Germinal center (tissue), 1 donor: ENCODE results near the gene RAB6B.

Source experiments
- DNase-seq: peaks from one replicate; pipeline ENCODE4 v3.0.0; 2012; ENCODE audit warnings: mixed read lengths, low spot score

Gene RAB6B

DNA sequence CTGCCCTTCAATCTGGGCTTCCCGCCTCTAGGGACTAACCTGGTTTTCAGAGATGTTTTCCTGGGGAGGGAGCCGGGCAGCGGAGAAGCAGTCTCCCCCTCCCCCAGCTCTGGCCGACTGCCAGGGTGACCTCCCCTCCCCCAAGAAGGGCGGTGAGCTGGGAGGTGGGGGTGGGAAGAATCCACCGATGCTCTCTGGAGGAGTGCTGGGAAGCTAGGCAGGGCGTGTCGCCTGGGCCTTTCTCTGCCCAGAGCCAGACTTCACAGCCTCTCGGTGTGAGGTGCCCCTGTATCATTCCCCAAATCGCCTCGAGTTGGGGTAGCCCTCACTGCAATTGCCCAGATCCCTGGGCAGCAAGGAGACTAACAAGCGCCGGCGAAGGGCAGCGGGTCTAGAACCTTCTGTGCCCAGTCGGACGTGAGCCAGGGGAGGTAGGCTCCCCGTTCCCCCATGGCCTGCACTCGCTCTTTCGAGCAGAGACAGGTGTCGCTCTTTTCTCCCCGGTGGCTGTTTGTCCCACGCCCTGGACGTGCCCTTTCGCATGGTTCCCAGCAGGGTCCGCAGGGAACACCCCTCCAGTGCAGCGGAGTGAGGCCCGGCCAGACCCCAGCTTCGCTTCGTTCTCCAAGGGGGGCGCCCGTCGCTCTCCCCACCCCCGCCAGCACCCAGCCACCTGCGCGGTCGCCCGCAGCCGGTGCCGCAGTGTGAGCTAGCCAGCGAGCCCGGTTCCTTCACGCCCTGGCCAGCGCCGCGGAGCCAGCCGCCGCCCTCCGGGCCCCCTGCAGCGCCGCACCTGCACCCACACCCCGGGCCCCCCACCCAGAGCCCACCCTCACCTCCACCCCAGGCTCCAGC lies 1.1 kb downstream of the RAB6B start:
- no peak for DNase-seq

DNA sequence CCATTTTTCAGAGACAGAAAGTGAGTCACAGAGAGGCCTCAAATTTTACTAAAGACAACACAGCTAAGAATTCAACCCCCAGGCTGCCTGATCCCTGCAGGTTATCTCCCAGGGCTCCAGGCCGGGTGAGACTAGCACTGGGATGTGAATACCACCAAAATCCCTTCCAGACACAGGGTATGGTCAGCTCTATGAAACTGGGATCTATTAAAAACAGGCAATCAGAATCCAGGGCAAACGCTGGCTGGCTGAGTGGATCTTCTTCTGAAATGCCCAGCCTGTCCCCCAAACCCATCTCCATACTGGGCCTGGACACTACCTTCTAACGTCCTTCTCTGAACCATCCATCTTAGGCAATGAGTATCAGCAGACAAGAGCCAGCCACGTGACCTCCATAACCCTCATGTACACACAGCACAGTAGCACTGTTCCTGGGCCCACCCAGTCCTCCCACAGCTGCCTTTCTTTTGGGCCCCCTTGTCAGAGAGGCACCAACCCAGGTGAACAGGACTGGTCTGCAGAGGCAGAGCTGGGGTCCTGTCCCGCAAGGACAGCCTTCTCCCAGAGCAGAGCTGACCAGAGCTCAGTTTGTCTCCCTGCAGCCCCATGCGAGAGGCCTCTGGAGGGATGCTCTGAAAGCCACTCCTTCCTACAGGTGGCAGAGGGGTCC lies 1.9 kb downstream of the RAB6B start:
- no peak for DNase-seq

DNA sequence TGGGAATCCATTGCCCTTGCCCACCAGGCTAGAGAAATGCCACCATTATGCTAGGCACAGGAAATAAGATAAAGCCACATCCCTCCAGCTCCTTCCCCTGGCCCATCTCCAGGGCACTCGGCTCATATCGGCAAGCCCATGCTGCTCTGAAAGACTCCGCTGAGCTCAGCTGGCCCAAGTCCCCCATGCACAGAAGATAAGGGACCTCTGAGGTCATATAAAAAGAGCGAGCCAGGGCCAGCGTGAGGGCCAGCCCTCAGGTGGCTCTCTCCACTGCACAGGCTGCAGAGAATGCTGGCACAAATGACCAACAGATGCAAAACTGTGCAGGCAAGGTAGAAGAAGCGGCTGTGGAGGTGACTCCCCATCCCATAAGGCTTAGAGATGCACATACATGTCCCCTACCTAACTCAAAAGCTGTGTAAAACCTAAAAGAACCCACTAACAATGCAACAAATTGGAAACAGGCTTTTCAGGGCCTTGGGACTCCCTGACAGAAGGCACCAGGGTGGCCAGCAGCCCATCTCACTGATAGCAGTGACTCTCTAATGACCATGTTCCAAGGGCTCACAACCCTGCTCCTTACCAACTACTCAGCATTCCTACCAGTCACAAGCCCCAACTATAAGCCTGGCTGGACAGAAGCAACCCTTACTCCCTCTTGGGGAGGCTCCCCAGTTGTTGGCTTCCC lies 3.0 kb downstream of the RAB6B start:
- DNase-seq = no peak

DNA sequence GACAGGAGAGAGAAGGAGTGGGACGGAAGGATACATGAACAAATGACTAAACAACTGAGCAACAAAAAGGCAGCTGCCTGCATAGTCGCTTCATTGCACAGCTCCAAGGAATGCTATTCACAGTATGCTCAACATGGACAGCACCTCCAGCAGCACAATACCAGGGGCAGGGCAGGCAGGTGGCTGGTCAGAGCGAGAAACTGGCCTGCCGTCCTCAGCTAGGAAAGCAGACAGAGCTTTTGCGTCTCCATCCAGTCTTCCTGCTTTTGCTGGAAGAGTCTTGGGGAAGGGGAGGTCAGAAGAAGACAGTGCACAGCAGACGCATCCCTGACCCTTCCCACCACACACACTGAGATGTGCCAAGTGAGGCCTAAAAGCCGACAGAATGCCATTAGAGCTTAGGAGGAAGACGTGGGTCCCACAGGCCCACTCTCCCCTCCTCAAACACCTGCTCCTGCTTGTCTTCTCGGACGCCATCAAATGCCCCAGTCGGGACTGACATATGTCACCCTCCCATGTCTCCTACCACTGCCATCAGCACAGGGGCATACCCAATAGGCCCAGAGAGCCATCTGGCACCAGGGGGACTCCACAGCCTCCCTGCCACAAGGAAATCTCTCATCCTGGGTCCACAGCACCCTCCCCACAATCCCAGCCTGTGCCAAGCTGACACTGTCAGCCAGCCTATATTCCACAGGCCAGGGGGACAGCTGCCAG lies 3.9 kb downstream of the RAB6B start:
- no peak for DNase-seq

DNA sequence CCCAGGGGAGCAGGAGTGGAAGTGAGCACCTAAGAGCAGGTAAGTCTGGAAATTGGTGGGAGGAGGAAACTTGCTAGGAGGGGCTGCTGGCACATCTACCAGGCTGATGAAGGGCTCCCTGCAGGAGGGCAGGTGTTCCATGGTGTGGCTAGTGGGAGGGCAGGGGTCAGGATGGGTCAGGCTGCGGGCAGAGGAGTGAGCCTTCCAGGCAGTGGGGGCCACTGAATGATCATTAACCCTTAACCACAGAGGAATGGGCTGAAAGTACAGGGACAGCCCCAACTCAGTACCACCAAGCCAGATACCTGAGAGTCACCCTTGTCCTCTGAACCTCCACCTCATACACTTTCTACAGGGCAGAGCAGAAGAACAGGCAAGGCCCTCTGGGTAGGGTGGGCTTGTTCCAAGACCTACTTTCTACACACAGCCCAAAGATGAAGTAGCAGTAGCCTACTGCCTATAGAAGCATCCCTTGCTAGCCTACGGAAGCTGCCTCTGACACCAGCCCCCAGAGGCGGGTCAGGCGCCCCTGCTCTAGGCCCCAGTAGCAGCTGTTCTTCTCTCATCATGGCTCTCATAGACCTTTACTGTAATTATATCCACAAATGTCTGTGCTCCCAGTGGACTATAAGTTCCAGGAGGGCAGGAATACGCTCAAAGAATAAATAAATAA lies 4.6 kb downstream of the RAB6B start:
- DNase-seq = no peak

DNA sequence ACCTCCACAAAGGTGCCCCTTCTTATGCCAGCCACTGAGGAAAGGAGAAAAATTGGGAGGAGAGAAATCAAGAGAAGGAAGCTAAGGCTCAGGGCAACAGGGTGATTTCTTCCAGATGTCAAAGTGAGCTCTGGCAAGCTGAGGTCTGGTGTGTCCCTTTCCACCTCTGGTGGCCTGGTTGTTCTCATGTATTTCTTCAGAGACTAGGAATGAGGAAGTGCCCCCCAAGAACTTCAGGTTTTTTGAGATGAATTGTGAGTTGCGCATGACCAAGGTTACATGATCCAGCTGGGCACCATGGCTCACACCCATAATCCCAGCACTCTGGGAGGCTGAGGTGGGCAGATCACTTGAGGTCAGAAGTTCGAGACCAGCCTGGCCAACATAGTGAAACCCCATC lies 5.6 kb downstream of the RAB6B start:
- no peak for DNase-seq

DNA sequence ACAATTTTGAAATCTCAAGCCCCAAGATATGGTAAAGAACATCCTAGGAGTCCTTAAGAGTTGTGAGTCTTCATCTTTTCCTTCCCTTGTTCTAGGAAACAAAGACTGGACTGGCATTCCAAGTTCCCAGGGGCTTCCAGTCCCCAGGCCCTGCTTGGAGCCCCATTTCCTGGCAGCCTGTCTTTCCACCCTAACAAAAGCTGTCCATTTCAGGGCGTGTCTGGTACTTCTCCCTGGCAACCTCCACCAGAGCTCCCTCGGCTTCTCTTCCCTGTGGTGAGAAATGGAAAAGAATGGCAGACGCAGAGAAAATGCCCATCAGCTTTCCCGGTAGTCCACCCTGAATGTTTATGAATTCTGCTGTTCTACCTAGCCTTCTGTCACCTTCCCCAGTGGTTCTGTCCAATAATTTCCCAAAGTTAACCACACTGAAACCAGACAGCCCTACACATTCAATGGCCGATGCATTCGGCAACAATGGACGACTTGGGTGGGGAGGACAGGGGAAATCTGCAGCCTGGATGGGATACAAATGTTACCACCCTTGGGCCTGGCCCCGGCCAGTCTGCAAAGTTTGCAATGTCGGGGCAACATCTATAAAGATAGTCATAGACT lies 6.8 kb downstream of the RAB6B start:
- no peak for DNase-seq

DNA sequence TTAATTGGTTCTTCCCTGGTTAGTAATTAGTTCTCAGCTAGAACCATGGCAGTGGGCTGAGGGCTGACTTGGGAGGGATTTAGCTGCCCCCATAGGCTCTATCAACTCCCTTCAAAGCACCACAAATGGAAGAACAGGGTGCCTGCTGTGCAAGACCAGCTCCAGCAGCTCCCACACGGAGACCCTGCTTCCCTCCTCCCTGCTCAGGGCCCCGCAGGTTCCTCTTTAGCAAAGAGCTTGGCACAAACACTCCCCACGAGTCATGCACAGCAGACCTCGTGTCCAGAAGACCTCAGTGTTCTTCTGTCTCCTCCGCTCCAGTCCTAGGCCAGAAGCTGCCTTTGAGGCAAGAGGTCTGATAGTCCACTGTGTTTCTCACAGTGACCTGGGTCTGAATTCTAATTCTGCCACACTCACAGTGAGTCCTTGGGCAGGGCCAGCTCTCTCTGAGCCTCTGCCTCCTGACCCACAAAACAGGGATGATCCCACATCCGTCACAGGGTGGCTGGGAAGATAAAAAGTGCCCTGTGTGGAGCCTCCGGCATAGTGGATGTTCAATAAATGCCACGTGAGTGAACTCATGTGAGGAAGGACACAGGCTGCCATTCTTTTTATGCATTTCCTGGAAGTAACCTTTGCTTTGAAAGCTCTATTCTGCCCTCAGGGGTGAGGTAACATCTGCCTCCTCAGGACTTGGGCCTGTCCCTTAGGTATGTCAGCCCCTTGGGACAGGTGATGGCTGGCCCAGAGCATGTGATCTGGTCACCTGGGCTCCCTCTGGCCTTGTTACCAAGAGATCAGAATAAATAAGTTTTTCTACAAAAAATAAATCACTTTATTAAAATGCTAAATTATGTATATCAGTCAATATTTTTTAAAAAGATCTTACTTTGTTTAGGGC lies 7.6 kb downstream of the RAB6B start:
- DNase-seq = no peak

DNA sequence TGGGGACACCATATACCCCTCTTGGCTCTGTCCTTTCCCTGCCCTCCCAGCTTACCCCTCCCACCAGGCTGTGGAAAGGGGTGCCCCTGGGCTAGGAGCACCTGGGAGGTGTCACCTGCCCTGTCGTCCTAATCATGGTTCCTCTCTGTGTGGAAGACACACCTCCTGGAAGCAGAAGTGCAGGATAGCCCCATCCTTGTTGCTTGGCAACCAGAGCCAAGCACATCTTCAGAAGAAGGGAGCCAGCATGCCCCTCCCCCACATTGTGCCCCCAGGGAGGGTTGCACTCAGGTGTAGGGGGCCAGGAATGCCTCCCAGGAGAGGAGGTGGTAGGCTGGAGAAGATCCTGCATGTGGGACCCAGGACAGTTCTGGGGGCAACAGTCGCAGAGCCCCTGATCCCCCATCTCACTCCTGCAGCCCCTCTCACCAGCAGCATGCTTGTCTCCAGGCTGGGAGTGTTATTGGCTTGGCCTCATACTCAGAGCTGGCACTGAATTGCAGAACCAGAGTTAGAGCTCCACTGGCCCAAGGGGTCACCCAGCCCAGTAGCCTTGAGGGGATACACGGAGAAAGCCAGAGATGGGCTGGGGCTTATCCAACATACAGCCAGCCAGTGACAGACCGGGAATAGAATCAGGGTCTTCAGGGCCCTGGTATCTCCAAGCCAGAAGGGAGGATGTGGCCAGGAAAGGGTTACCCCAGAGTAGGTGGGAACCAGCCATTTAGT lies 8.4 kb downstream of the RAB6B start:
- DNase-seq = no peak

DNA sequence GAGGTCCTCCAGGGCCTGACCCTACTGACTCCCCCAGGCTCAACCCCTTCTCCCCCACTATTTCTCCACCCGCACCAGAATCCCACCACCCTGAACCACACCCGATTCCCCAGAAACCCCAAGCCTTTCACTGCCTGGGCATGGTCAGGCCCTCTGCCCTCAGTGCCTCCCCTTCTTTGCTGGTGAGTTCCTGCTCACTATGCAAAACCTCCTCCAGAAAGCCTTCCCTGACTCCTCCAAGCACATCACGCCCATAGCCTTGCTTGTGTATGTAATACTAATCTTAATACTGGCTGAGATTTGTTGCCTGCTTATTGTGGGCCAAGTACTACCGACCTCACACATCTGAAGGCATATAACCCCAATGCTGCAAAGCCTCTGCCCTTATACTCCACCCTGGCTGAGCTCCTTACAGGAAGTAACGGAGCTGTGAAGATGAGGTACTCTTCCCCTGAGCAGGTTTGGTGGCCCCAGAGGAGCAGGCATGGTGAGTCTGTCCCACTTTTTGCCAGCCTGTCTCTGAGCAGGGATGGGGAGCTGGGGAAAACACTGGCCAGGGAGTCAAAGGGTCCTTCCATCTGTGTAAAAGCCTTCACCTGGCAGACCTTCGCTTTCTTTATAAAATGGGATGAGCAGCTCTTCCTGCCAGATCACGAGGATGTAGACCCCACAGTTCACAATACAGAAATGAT lies 9.5 kb downstream of the RAB6B start:
- no peak for DNase-seq

DNA sequence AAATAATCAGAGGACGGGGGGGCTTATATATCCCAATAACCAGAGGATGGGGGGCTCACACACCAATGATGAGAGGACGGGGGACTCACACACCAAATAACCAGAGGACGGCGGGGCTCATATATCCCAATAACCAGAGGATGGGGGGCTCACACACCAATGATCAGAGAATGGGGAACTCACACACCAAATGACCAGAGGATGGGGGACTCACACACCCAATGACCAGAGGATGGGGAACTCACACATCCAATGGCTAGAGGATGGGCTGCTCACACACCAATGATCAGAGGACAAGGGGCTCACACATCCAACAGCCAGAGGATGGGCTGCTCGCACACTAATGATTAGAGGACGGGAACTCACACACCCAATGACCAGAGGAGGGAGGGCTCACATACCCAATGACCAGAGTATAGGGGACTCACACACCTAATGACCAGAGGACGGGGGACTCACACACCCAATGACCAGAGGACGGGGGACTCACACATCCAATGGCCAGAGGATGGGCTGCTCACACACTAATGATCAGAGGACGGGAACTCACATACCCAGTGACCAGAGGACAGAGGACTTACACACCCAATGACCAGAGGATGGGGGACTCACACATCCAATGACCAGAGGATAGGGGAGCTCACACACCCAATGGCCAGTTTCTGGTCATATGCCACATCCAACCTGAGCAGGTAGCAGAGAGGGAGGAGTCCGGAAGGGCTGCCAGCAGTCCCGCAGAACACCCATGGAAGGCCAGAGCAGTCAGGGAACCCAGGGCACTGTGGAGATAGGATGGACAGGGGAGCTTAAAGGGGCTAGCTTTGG lies 10.6 kb downstream of the RAB6B start:
- no peak for DNase-seq

DNA sequence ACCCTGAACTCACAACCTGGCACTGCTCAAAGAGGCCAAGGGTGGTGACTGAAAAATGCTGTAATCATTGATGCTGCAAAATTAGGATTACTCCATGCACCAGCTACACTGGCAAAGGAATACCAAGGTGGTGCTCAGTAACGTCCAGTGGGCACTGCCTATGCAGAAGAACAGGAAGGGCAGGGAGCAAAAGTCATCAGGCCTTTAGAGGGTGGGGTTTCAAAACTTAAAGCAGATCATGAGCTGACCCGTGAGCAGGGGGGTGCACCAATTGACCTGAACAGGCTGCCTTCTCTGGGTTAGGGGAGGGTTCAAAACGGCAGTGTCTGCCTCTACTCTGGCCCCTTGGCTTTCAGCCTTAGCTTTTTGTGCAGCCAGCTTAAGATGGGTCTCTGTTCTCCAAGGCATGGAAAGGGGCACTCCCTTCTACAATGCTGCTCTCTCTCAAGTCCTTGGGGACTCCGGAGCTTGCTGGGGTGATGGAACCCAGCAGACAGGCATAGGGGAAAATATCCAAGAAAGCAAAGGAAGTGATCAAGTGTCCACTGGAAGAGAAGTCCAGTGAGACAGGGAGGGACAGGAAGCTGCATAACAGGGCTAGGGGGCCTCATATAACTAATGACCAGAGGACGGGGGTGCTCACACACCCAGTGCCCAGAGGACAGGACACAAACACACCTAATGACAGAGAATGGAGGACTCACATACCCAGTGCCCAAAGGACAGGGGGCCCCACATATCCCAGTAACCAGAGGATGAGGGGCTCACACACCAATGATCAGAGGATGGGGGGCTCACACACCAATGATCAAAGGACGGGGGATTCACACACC lies 11.4 kb downstream of the RAB6B start:
- no peak for DNase-seq

DNA sequence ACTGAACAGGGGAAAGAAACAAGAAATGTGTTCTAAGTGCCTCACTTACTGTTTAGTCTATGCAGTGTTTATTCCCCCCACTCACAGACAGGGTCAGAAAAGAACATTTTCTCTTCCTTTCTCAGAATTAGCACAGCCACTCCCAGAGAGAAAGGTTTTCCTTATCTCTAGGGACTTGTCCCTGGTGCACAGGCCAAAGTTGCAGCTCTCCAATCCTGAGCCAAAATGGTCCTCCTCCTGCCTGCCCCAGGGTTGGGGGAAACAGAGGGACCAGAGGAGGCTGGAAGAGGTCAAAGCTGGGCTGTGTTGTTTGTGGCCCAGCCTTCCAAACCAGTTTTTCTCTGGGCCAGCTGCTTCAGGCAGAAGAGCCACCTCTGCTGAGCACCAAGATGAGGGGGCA lies 12.0 kb downstream of the RAB6B start:
- DNase-seq = no peak

DNA sequence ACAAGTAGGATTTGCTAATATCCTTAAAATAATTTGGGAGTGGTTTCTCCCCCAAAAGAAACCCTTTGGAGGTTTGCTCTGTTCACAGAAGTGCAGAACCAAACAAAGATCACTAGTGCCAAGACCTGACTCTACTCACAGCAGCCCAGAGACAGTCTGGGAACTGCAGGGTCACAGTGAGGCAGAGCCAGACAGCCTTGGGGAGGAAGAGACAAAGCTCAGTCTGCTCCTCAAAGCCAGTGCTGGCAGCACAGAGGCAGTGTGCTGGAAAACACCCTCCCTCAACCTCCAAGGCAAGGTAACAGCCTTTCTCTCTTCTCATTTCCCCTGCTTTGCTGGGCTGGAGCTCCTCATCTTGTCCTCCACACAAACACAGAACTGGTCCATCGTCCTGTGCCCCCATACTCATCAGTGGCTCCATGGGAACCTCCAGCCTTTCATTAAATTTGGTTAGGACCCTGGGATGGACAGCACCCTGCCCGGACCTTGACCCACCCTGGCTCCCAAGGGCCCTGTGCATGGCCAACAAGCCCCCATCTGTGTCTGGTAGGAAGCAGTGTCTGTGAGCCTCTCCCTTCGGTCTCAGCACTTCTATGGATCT lies 12.6 kb downstream of the RAB6B start:
- DNase-seq = no peak

DNA sequence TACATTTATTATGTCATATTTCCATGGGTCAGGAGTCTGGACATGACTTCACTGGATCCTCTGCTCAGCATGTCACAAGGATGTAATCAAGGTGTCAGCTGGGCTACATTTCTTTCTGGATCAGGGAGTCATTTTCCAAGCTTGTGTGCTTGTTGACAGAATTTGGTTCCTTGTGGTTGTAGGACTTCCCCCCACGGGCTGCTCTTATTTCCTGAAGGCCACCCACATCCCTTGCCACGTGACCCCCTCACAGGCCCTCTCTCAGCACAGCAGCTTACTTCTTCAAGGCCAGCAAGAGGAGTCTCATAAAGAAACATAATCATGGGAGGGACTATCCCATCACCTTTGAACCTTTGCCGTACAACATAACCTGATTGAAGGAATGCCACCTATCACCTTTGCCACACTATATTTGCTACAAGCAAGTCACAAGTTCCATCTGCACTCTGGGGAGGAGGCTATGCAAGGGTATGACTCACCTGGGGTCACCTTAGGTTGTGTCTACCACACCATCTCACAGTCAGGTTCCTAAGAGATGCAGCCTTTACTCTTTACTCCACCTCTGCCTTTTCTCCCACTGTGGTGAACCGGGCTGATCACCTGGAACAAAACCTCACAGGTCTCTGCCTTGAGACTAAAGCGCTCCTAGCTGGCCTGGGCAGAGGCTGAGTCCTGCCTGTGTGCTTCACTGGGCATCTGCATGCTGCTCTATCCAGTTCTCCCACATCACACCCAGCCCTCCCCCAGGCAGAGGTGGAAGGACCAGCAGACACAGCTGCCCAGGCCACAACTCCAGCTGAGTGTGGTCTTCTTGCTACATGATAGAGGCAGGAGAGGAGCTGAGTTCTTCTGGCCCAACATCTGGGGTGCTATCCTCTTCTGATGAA lies 13.5 kb downstream of the RAB6B start:
- no peak for DNase-seq

DNA sequence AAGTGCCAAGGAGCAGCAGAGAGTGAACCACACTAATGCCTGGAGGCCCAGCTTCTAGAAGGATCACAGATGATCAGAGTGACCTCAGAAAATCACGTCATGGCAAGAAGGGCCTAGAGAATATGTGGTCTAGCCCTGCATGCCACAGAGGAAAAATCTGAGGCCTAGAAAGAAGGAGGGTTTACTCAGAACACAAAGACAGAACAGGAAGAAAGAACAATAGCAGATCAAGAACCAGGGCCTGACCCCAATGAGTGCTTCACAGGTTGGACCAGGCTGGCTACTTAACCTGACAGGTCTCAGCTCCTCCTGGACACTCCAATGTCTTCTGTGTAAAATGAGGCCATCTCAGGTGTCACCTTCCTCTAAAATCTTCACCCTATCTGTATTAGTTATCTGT lies 14.2 kb downstream of the RAB6B start:
- DNase-seq = no peak
